Fibroblast of lung (primary cell): Measurements from ENCODE around the gene BUD31. TPM values are rescaled to one million over a fixed set of nuclear protein-coding genes. Genes with fewer than 3 reads are reported as not detected.
"Not testable (repeated sequence)": the region's sequence is repeated elsewhere in the genome, so short reads cannot be mapped to it uniquely, and the experiment has no call there.

Experiments used
- DNase-seq, 2 donors: peaks; one replicate each; pipeline versions ENCODE4 v3.0.0 to v3.0.0-alpha.2; 2010; ENCODE audit warnings: low read depth in 2 of 2
- H2AFZ ChIP-seq: 2 replicates; pipeline ENCODE4 v1.5.1; 2012; ENCODE audit warnings: low read length, control low read depth, inconsistent platforms
- H3K27ac ChIP-seq: 2 replicates; pipeline ENCODE4 v1.5.1; 2011; ENCODE audit warnings: low read length, control low read depth; ENCODE audit not compliant: insufficient read depth
- H3K27me3 ChIP-seq: 2 replicates; pipeline ENCODE4 v1.5.1; 2011; ENCODE audit warnings: mild to moderate bottlenecking, low read length; ENCODE audit not compliant: control insufficient read depth, insufficient read depth
- H3K36me3 ChIP-seq: 2 replicates; pipeline ENCODE4 v1.5.1; 2011; ENCODE audit warnings: low read length; ENCODE audit not compliant: control insufficient read depth, insufficient read depth
- H3K4me1 ChIP-seq: 2 replicates; pipeline ENCODE4 v1.5.1; 2011; ENCODE audit warnings: low read length; ENCODE audit not compliant: control insufficient read depth, insufficient read depth; ENCODE audit errors: extremely low read depth
- H3K4me2 ChIP-seq: 2 replicates; pipeline ENCODE4 v1.5.1; 2011; ENCODE audit warnings: low read length, control low read depth; ENCODE audit not compliant: insufficient read depth; ENCODE audit errors: extremely low read depth
- H3K4me3 ChIP-seq, 4 experiments: fragments of 200-600 bp in 1 of 4; sonication (generic) in 1 of 4; replicated peaks in 1 of 4; 2 replicates each; pipeline ENCODE4 v1.5.1; 2011 to 2016; ENCODE audit warnings: low read length in 4 of 4, low read depth in 3 of 4, mild to moderate bottlenecking in 3 of 4, control low read depth in 2 of 4, inconsistent platforms in 1 of 4, mixed read lengths in 1 of 4; ENCODE audit not compliant: insufficient read depth in 1 of 4; ENCODE audit errors: control extremely low read depth in 1 of 4
- H3K79me2 ChIP-seq: 2 replicates; pipeline ENCODE4 v1.5.1; 2012; ENCODE audit warnings: mild to moderate bottlenecking, low read length, inconsistent platforms; ENCODE audit not compliant: control insufficient read depth, insufficient read depth
- H3K9ac ChIP-seq: 2 replicates; pipeline ENCODE4 v1.5.1; 2011; ENCODE audit warnings: mild to moderate bottlenecking, low read length, control low read depth; ENCODE audit not compliant: insufficient read depth
- H3K9me3 ChIP-seq: 2 replicates; pipeline ENCODE4 v1.5.1; 2012; ENCODE audit warnings: low read depth, low read length; ENCODE audit not compliant: control insufficient read depth, insufficient read depth
- H4K20me1 ChIP-seq: 2 replicates; pipeline ENCODE4 v1.5.1; 2011; ENCODE audit warnings: low read length; ENCODE audit not compliant: control insufficient read depth, insufficient read depth; ENCODE audit errors: extremely low read depth
- CTCF ChIP-seq, 2 donors: IDR thresholded peaks in 1 of 2; conservative IDR thresholded peaks in 1 of 2; 1 replicate in 1 of 2; 2 replicates in 1 of 2; pipeline ENCODE4 v1.5.1; 2011 to 2012; ENCODE audit warnings: low read length in 2 of 2, control low read depth in 1 of 2, inconsistent platforms in 1 of 2, low read depth in 1 of 2, mild to moderate bottlenecking in 1 of 2
- EZH2 ChIP-seq: IDR thresholded peaks from 2 replicates; pipeline ENCODE4 v1.5.1; 2012; ENCODE audit warnings: low read length, control low read depth, mild to moderate bottlenecking; ENCODE audit errors: missing control alignments
- polyA plus RNA-seq, 2 donors: library from polyadenylated mRNA; depleted of rRNA in 1 of 2; stranded (reverse) in 1 of 2; unstranded in 1 of 2; fragments of >200 nt; gene quantifications; 2 replicates each; pipeline ENCODE4 v1.2.1, GENCODE V29; 2011 to 2012; ENCODE audit warnings: missing spikeins in 1 of 2
- total RNA-seq: library from RNA; depleted of rRNA; stranded (reverse); fragments of >200 nt; gene quantifications from 2 replicates; pipeline ENCODE4 v1.2.1, GENCODE V29; 2014

The BUD31 gene
- total and polyA plus RNA-seq, 2 donors (not counting 1 experiment from before 2014, with no cell fraction given) = 83.4 to 114 TPM

- peak overlapping the region in 1 of 4 experiments; percentile 25 for H3K4me3 ChIP-seq
- peaks cover 62% of the 10 kb centered on the region for H3K79me2 ChIP-seq
- H3K4me2 ChIP-seq = peak overlapping the region; percentile 30
- TF ChIP-seq CTCF (conservative IDR thresholded peaks at IDR 0.05 in 1 of 2, IDR thresholded peaks at IDR 0.05 in 1 of 2; ENCODE audit: low read depth in 1 of 2, low read length in 2 of 2) (peak in 1 of 2 donors; percentile 9), EZH2 (no peak)
- no peaks in the 10 kb centered on the region for H4K20me1 ChIP-seq
- H3K27ac ChIP-seq = peak overlapping the region; percentile 72
- H3K36me3 ChIP-seq = peaks cover 18% of the 10 kb centered on the region
- H3K27me3 ChIP-seq = no peaks in the 10 kb centered on the region
- H3K9me3 ChIP-seq = no peaks in the 10 kb centered on the region
- H2AFZ ChIP-seq = no peak overlapping the region
- DNase-seq = peak; percentile 87
- peaks cover 19% of the 10 kb centered on the region for H3K4me1 ChIP-seq
- H3K9ac ChIP-seq = no peak overlapping the region
Measured at GRCh38 chr7:99379043-99379577, 29.7 kb upstream of the BUD31 start.

GRCh38 chr7:99379693-99380031 is 29.1 kb upstream of the BUD31 start:
- H3K4me2 ChIP-seq = peak overlapping the region; percentile 62
- DNase-seq, H3K27me3 ChIP-seq, H3K9ac ChIP-seq, H3K9me3 ChIP-seq, H4K20me1 ChIP-seq, H2AFZ ChIP-seq: not testable (repeated sequence)
- H3K79me2 ChIP-seq = peaks cover 67% of the 10 kb centered on the region
- peaks cover 20% of the 10 kb centered on the region for H3K36me3 ChIP-seq
- H3K4me3 ChIP-seq = peak overlapping the region in 1 of 4 experiments; percentile 25
- H3K27ac ChIP-seq = peak overlapping the region; percentile 72
- peaks cover 19% of the 10 kb centered on the region for H3K4me1 ChIP-seq

GRCh38 chr7:99380032-99380822 is 28.5 kb upstream of the BUD31 start:
- TF ChIP-seq EZH2 (no peak), CTCF (conservative IDR thresholded peaks at IDR 0.05 in 1 of 2, IDR thresholded peaks at IDR 0.05 in 1 of 2; ENCODE audit: low read depth in 1 of 2, low read length in 2 of 2) (no peak)
- Histone ChIP-seq H4K20me1 (no peaks in the 10 kb centered on the region), H3K4me3 (peak overlapping the region in 1 of 4 experiments; percentile 25), H3K9me3 (no peaks in the 10 kb centered on the region), H2AFZ (no peak overlapping the region), H3K4me1 (peaks cover 19% of the 10 kb centered on the region), H3K36me3 (peaks cover 20% of the 10 kb centered on the region), H3K27ac (peak overlapping the region; percentile 72), H3K79me2 (peaks cover 67% of the 10 kb centered on the region), H3K4me2 (peak overlapping the region; percentile 62), H3K9ac (peak overlapping the region; percentile 8), H3K27me3 (no peaks in the 10 kb centered on the region)
- DNase-seq = peak; percentile 25 to 39
